Nucleus accumbens (tissue), 56 donors: ENCODE measurements around the gene LOXHD1.
A peak's percentile ranks its signal among the peaks of the same experiment; 100 is the strongest.

ENCODE experiments used
- DNase-seq, 56 donors: peaks; one replicate each; lab custom pipeline; 2025; lab: John Stamatoyannopoulos, UW

LOXHD1 gene

DNA sequence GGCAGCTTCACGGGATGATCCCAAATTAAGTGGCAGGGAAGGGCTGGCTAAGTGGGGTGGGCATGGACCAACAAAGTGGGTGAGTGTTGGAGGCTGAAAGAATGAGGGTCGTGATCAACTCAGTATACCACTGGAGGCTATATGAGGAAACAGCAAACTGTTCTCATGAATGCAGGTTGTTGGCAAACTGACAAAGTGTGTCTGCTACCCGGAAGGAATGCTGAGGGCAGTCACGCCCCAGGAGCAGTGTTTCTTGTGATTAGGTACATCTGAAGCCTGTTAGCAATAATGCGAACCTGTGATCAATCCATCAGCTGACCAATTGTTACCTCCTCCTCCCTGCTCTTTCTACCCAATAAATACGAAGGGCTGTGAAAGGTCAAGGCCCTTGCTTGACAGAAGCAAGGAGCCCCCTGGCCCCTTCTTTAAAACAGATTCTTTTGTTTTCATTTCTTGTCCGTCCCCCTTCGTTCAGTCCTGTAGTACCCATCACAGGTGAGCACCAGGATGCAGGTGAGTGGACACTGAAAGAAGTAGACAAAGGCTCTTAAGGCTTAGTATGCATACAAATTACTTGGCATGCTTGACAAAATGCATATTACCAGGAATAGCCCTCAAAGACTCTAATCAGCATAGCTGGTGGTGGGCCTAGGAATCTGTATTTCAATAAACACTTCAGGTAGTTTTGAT is 67.9 kb downstream of the LOXHD1 start:
- DNase-seq = no peak

DNA sequence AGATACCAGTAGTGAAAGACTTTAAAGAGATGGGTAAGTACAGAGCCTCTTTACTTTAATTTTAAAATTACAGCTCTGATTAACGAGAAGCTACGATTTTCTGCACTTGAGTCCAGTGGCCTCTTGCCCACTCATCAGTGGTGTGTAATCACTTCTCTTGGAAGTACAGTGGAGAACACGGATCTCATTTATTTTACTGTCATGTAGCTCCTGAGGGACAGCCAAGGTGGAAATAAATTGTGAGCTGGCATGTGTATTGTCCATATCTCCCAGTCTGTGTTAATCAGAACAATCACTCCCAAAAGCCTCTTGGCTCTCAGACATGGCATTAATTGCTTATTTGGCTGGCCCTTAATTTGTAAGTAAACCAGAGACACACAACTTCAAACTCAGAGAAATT is 69.4 kb downstream of the LOXHD1 start:
- no peak for DNase-seq

DNA sequence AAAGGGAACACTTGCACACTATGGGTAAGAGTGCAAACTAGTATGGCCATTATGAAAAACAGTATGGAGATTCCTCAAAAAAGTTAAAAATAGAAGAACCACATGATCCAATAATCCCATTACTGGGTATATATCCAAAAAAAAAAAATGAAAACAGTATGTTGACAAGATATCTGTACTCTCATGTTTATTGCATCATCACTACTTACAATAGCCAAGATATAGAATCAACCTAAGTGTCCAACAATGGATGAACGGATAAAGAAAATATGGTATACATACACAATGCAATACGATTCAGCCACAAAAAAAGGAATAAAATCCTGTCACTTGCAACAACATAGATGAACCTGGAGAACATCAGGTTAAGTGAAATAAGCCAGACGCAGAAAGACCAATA is 73.3 kb downstream of the LOXHD1 start:
- no peak for DNase-seq

DNA sequence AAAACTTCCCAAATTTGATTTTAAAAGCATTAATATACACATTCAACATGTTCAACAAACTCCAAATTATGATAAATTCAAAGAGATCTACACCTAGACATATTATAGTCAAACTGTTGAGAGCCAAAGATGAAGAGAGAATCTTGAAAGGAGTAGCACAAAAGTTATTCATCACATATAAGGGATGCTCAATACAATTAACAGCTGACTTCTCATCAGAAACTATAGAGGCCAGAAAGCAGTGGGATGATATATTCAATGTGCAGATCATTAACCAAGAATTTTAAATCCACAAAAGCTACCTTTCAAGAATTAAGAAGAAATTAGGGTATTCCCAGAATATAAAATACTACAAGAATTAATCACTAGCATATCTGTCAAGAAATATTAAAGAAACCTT is 75.4 kb downstream of the LOXHD1 start:
- no peak for DNase-seq

DNA sequence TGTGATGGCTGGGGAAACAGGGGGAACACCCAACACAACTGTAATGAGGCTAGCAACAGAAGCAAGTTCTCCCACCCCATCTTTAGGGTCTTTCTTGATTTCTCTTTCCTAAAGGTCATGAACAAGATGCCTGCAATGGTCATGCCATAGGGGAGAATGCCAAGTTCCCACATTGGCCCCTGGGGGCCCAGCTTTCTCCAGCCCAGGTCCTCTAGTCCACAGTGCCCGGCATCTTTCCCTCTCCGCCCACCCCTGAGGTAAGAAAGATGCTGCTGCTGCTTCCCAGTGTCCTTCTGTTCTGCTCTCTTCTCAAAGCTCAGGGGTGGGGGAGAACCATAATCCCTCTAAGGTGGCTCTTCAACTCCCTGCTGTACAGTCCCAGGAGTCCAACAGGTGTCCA is 78.0 kb downstream of the LOXHD1 start:
- no peak for DNase-seq

DNA sequence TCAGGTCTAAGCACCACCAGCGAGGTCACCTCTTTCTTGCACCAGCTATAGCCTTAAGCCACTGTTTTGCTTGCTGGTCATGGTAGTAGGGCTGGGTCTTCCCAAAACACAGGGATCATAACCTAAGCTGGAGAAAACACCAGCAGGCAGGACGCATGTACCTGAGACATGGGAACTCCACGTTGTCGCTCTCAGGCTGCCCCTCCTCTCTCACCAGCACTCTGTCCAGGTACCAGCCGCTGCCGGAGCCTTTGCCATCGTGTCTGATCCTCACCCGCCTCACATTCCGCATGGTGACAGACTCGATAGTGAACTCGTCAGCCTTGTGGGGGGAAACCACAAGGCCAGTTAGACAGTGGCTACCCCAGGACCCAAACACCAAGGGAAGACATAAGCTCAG is 79.5 kb downstream of the LOXHD1 start:
- DNase-seq = no peak

DNA sequence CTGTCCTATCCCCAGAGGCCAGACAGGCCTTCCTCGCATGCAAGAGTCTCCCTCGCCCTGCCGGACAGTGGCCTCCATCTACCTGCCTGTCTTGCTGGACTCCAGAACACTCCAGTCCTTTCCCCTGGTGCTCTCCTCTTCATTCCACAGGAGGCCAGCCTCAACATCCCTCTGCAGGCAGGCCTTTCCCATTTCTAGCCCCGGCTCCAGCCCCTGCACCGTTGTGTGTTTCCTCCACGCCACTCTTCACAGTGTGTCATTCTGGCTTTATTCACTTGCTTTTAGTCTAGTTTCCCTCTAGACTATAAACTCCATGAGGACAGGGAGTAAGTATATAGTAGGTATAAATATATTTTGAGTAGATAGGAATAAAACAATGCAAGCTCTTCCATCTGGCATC is 81.2 kb downstream of the LOXHD1 start:
- no peak for DNase-seq

DNA sequence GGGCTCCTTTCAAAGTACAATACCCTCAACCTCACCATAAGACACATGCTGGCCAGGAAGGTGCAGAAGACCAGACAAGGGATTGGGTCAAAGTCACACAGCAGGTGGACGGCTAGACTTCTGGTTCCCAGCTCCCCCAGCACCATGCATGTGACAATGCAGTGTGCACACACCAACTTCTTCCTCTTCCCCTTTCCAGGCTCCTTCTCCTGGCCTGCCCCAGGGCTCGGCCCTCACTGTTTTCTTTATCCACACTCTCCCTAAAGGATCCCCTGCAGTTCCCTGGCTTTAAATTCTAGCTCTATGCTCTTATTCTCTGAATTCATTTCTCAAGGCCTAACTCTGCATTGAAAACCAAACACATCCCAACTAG is 82.3 kb downstream of the LOXHD1 start:
- no peak for DNase-seq

DNA sequence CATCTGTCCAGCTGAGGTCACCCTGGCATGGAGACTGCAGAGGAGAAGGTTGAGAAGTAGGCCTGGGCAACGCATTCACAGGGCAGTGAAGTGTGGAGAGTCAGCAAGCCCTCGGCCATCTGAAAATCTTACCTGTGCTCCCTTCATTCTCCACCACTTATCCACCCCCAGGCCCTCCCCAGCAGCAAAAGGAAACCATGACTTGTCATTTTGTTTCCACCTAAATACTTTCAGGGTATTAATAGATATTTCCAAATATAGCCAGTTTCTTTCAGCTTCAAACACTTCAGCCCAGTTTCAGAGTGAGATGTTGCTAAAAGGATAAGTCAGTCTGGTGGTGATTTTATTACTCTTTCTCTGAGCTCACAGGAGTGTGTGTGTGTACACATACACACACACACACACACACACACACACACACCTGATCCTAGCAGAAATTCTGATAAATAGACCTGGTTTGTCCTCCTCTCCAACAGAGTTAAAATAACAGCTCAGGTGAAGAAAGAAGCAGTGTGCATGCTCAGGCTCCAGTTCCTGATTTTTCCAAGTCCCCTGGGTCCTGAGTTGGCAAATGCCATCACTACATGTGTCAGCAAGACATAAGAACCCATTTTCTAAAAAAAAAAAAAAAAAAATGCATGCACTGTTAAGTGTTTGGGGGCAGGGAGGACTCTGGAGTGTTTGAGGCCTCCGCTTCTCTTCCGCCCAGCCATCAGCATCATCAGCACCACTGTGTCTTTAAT is 82.8 kb downstream of the LOXHD1 start:
- peak in 5 of 56 donors; percentile 13 to 23 (median 15) for DNase-seq

DNA sequence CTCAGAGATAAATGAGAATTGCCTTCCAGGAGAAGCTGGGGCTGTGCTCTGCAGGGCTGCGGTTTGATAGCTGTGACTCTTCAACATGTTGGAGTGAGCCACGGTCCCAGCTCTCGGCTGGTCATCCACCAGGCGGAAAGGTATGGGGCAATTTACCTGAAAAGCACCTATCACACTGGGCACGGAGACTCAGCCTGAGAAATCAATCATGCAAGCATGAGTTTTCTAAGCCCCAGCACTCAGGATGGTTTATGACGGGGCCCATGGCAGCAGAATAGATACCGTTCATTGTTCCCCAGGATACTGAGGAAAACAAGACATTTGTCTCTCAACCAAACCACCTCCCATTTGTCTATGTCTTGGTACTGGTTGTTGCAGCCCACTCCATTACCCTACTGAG is 83.9 kb downstream of the LOXHD1 start:
- DNase-seq = no peak

DNA sequence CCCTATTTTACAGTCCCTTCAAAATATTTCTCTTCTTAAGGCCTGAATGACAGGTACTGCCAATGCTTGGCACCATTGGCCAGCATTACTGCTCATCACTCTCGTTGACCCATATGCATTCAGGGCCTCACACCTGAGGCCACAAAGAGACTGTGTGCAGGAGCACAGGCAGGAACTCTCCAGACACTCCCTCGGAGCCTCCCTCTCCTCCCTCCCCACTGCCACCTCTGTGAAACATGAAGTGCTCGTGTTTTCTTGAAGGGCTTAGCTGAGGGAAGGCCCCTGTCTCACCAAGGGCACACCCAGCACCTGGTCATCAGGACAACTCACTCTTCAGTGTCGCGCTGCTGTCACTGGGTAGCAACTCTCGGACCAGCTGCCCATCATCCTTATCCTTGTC is 85.3 kb downstream of the LOXHD1 start:
- no peak for DNase-seq

DNA sequence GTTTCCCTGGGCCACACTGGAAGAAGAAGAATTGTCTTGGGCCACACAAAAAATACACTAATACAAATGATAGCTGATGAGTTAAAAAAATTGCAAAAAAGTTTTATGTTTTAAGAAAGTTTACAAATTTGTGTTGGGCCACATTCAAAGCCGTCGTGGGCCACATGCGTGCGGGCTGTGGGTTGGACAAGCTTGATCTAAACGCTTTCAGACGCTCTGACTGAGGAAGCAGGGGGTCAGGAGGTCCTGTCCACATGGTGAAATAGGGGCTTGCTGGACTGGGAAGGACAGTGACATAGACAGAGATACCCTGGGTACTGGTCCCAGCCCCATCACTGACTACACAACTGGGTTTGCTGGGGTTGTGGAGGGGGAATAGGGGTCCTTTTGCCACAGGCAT is 86.4 kb downstream of the LOXHD1 start:
- no peak for DNase-seq

DNA sequence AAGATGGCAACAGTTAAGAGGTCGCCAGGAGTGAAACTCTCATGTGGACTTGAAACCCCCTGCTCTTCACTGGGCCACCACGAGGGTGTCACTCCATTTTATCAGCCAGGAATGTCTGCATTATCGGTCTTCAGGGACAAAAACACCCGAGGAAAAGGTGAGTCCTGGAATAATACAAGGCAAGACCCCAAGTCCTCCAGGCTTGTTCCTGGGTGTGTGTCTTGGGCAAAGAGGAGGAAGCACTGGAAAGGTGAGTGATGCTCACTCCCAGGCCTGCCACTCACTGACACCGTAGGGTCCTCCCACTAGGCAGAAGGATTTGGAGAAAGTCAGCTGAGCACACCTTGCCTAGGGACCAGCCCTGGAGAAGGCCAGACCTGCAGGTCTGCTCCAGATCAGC is 86.9 kb downstream of the LOXHD1 start:
- no peak for DNase-seq

DNA sequence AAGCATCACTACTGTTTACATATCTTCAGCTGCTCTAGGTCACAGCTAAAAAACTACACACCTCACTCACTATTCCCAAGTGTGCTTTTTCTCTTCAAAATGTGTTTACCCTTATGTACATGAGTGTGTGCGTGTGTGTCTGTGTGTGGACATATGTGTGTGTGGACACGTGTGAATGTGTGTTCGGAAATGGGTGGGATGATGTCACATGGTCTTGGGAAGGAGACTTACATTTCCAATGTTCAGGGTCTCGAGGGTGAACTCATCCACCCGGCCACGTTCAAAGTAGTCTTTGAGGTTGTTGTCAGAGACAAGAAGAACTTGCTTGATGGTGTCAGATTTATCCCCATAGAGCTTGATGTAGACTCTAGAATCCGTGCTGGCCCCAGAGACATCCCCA is 87.8 kb downstream of the LOXHD1 start:
- DNase-seq = no peak

DNA sequence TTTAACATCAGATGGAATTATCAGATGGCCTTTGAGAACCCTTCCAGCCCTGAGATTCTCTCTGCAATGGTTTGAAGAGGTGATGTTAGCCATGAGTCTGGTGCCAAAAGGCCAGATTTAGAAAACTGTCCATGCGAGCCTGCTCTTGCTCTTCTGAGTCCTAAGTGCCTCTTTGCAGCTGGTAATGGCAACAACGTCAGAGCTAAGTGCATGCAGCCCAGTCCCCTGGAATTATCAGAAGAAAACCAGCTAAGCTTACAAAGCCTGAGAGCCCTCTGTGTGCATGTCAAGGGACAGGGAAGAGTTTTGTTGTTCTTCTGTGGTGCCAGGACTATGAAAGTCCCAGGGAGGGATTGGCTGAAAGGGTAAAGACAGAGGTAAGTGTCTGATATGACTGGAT is 89.8 kb downstream of the LOXHD1 start:
- no peak for DNase-seq

DNA sequence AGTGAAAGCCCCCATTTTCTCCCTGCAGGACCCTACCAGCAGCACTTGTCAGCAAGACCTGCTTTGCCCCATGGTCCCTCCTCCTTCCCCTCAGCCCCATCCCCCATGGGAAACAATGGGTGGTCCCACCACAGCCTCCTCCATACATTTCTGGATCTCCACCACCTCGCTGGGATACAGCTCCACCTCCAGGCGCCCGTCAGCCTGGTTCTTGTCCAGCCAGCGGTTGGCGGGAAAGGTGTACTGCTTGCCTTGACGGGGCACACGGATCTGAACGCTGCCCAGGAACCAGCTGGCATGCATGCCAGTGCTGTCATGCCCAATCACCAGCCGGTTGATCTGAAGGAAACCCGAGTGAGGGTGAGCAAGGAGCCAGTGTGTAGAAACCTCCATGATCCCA is 90.9 kb downstream of the LOXHD1 start:
- no peak for DNase-seq

DNA sequence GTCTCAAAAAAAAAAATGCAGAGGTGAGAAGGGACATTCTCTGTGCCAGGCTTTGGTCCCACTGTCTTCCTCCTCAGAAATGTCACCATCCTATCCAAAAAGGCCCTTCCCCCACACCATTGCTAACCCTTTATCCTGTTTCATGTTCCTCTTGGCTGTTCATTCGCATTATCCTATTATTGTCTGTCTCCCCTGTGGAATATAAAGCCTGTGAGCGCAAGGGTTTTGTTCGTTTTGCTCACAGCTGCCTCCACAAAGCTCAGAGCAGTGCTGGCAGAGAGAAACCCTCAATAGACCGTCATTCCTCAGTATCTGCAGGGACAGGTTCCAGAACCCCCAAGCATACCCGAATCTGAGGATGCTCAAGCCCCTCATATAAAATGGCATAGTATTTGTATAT is 91.8 kb downstream of the LOXHD1 start:
- DNase-seq = no peak

DNA sequence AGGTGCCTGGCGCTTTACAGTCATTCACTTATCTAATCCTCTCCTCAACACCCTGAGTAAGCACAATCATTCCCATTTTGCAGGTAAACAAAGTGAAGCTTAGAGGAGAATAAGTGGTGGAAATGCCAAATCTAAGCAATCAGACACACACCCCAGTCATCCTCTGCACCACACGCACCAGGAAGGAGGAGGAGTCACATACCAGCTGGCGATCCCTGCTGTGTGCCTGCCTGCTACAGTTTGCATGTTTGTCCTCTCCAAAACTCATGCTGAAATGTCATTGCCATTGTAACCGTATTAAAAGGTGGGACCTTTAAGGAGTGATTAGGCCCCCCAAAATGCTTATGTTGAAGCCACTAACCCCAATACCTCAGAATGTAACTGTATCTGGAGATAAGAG is 93.7 kb downstream of the LOXHD1 start:
- DNase-seq = no peak

DNA sequence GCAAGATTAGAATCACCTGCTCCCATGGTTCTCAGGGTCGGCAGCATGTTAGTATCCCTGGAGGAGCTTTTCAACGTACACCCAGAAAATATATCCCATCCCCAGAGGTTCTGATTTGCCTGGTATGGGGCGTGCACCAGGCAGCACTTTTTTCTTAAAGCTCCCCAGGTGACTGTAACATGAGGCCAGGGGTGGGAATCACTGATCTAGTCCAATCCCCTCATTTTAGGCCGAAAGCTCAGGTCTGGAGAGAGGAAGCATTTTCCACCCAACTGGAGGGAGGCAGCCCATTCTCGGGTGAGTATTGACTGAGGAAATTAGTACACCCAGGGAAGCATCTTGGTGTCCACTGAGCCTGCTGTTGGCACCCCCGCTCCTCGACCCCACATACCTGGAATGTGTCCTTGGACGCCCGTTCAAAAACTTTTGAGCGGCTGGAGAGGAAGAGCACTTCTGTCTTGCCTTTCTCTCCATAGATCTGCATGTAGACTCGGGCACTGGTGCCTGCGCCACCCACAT is 94.3 kb downstream of the LOXHD1 start:
- DNase-seq = no peak

DNA sequence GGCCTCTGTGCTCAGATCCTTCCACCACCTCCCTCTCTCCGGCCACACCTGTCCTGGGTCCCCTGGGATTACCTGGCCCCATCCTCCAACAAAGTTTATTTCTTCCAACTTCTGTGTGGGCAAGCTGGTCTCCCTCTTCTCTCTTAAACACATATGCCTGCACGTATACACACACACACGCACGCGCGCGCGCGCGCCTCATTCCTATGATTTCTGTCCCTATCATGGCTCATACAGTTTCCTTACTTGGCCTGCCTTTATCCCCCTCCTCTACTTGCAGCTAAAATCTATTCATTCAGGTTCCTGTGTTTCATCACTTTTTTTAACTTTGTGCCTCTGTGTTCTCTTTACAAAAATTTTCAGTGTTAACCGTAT is 96.4 kb downstream of the LOXHD1 start:
- DNase-seq = no peak

DNA sequence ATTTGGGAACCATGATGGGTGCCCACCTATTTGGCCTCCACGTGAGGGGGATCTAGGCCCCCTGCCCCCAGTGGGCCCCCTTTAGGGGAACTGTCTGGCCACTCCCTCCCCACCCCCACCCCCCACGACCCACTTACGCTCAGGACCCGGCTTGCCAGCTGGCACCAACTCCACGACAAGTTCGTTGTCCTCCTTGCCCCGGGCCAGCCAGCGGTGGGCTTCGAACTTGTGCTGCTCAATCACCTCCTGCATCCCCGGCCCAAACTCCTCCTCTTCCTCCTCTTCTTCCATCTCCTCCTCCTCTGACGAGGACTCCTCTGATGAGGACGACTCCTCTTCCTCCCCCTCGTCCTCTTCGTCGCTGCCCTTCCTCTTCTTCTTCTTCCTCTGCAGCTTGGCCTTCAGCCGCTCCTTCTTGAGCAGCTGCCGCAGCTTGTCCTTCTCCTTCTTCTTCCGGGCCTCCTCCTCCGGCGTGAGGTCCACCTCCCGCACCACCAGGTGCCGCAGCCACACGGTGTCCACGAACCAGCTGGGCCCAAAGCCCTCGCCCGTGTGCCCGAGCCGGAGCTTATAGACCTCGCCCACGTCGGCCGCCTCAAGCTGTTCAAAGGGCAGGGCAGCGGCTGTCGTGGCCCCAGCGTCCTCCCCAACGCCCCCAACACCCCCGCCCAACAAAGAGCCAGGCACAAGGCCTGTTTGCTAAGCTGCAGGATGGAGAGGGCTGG is 96.9 kb downstream of the LOXHD1 start:
- no peak for DNase-seq

DNA sequence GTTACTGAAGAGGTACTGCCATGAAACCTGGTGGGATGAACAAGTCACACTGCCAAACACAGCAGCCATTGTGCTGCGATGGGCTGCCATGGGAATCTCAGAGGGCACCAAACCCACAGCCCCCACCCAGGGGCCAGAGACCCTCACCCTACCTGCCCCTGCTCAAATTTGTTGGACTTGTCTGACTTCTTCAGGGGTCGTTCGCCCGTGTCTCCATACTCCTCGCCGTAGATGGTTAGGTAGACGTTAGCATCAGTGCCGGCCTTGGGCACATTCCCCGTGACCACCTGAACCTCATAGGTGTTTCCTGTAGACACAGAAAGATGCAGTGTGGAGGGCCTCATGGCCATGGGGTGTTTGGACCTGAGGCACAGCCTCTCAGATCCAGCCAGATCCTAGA is 97.7 kb downstream of the LOXHD1 start:
- DNase-seq = no peak
